Calu3 (cell line): ENCODE measurements around the gene HTD2. TPM values are rescaled to one million over a fixed set of nuclear protein-coding genes. Genes with fewer than 3 reads are reported as not detected.
"Not testable (repeated sequence)": the region's sequence is repeated elsewhere in the genome, so short reads cannot be mapped to it uniquely, and the experiment has no call there.

Experiments used
- BruUV-seq: library from RNA; stranded (reverse); fragments of 400-500 nt; replicated peaks from 2 replicates; lab custom pipeline; 2021; lab: Mats Ljungman, UMichigan
- CTCF ChIA-PET: fragments of 300-600 bp; sonication (Branson Sonifier 250); formaldehyde crosslinking; loops from one replicate; lab custom pipeline; 2022; ENCODE audit warnings: antibody characterized with exemption; lab: Charles Lee
- DNase-seq: peaks from one replicate; pipeline ENCODE4 v3.0.0; 2022
- H3K27ac Mint-ChIP-seq: one replicate; pipeline ENCODE4 v1.8.0; 2022; ENCODE audit warnings: mixed read lengths; ENCODE audit not compliant: unreplicated experiment
- H3K27me3 Mint-ChIP-seq: one replicate; pipeline ENCODE4 v1.8.0; 2022; ENCODE audit warnings: mixed read lengths; ENCODE audit not compliant: unreplicated experiment
- H3K36me3 Mint-ChIP-seq: one replicate; pipeline ENCODE4 v1.8.0; 2022; ENCODE audit warnings: mild to moderate bottlenecking, moderate library complexity, mixed read lengths; ENCODE audit not compliant: insufficient read depth, unreplicated experiment
- H3K4me1 Mint-ChIP-seq: one replicate; pipeline ENCODE4 v1.8.0; 2022; ENCODE audit warnings: mild to moderate bottlenecking, low read depth, mixed read lengths; ENCODE audit not compliant: unreplicated experiment
- H3K4me3 Mint-ChIP-seq: one replicate; pipeline ENCODE4 v1.8.0; 2022; ENCODE audit warnings: mild to moderate bottlenecking, low read depth, moderate library complexity, mixed read lengths; ENCODE audit not compliant: unreplicated experiment
- H3K9me3 Mint-ChIP-seq: one replicate; pipeline ENCODE4 v1.8.0; 2022; ENCODE audit warnings: low read depth, mixed read lengths; ENCODE audit not compliant: unreplicated experiment
- CTCF ChIP-seq: fragments of 200-600 bp; IDR thresholded peaks from one replicate; pipeline ENCODE4 v1.8.0; 2022; ENCODE audit warnings: antibody characterized with exemption; ENCODE audit not compliant: unreplicated experiment
- intact Hi-C: fragments of 100-400 bp; cut with micrococcal nuclease; formaldehyde crosslinking; loops from one replicate; pipeline ENCODE4 v1.10.0; 2022; ENCODE audit not compliant: unreplicated experiment
- total RNA-seq: library from RNA; stranded (reverse); gene quantifications from 2 replicates; pipeline ENCODE4 v1.2.3, GENCODE V29; 2022

The HTD2 gene
- total RNA-seq, 1 experiment from 2014 or later = 8.5 TPM

- Mint-ChIP-seq H3K36me3 (peaks cover 14% of the 10 kb centered on the region), H3K4me1 (peaks cover 9% of the 10 kb centered on the region), H3K27ac (no peak overlapping the region), H3K4me3 (no peak overlapping the region), H3K27me3 (no peaks in the 10 kb centered on the region), H3K9me3 (no peaks in the 10 kb centered on the region)
- no TSS peak for BruUV-seq
- no peak for DNase-seq
- intact Hi-C loops = no loop called here
- CTCF ChIA-PET = no interaction called here
- TF ChIP-seq CTCF = no peak
Observed at GRCh38 chr3:58335652-58335947, 29.3 kb downstream of the HTD2 start.

- no peaks in the 10 kb centered on the region for H3K27me3 Mint-ChIP-seq
- CTCF ChIA-PET = no interaction called here
- H3K36me3 Mint-ChIP-seq = peaks cover 14% of the 10 kb centered on the region
- H3K9me3 Mint-ChIP-seq = no peaks in the 10 kb centered on the region
- no peak overlapping the region for H3K27ac Mint-ChIP-seq
- no peak for DNase-seq
- H3K4me1 Mint-ChIP-seq = peaks cover 9% of the 10 kb centered on the region
- no TSS peak for BruUV-seq
- no peak for TF ChIP-seq CTCF
- no peak overlapping the region for H3K4me3 Mint-ChIP-seq
- intact Hi-C loops = no loop called here
Observed at GRCh38 chr3:58336135-58336882, 30.0 kb downstream of the HTD2 start.

GRCh38 chr3:58337190-58337589 lies 30.9 kb downstream of the HTD2 start:
- Mint-ChIP-seq H3K36me3 (peaks cover 13% of the 10 kb centered on the region), H3K27me3 (no peaks in the 10 kb centered on the region), H3K27ac (no peak overlapping the region), H3K4me3 (no peak overlapping the region), H3K9me3 (no peaks in the 10 kb centered on the region), H3K4me1 (peaks cover 9% of the 10 kb centered on the region)
- TF ChIP-seq CTCF = no peak
- no peak for DNase-seq
- no TSS peak for BruUV-seq
- CTCF ChIA-PET = no interaction called here
- intact Hi-C loops = no loop called here

DNA sequence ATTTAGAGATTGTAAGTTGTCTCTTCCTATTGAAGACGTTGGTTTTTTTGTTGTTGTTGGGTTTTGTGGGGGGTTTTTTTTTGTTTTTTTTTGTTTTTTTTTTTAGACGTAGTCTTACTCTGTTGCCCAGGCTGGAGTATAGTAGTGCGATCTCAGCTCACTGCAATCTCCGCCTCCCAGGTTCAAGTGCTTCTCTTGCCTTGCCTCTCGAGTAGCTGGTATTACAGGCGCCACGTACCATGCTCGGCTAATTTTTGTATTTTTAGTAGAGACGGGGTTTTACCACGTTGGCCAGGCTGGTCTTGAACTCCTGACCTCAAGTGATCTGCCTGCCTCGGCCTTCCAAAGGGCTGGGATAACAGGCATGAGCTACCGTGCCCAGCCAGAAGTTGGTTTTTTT lies 32.8 kb downstream of the HTD2 start:
- DNase-seq, H3K4me1 Mint-ChIP-seq, H3K27me3 Mint-ChIP-seq, CTCF ChIA-PET, H3K9me3 Mint-ChIP-seq, BruUV-seq, H3K4me3 Mint-ChIP-seq, intact Hi-C loops, H3K27ac Mint-ChIP-seq, H3K36me3 Mint-ChIP-seq: not testable (repeated sequence)

- no peak overlapping the region for H3K27ac Mint-ChIP-seq
- no peak for DNase-seq
- intact Hi-C loops = no loop called here
- H3K9me3 Mint-ChIP-seq = no peaks in the 10 kb centered on the region
- no peaks in the 10 kb centered on the region for H3K27me3 Mint-ChIP-seq
- H3K4me1 Mint-ChIP-seq = peaks cover under 1% of the 10 kb centered on the region
- CTCF ChIA-PET = no interaction called here
- H3K36me3 Mint-ChIP-seq = no peaks in the 10 kb centered on the region
- no peak overlapping the region for H3K4me3 Mint-ChIP-seq
- no peak for TF ChIP-seq CTCF
- no TSS peak for BruUV-seq
Observed at GRCh38 chr3:58340594-58341244, 34.4 kb downstream of the HTD2 start.
